Stimulated activated CD4-positive, alpha-beta T cell treated with anti-CD3 and anti-CD28 coated beads, Interleukin-1b, Interleukin-23, amount 100 ng/mL, for 24 hours (primary cell): Measurements from ENCODE around the gene RECK.
"Not testable (repeated sequence)": the region's sequence is repeated elsewhere in the genome, so short reads cannot be mapped to it uniquely, and the experiment has no call there.

ENCODE experiments used
- DNase-seq, 4 experiments: peaks; one replicate each; pipeline ENCODE4 v3.0.0-alpha.2; 2020; ENCODE audit warnings: low read depth in 4 of 4, low spot score in 1 of 4

Gene RECK

GRCh38 chr9:36036780-36037548 lies at the start of gene RECK:
Gene RECK, plus strand, starts transcription at chr9:36036913. Its CDS starts 86 bp downstream, at chr9:36036999.
- DNase-seq = peak; percentile 79 to 92 (median 82)

GRCh38 chr9:35990155-35990554 lies 46.6 kb upstream of the RECK start:
- DNase-seq = no peak

GRCh38 chr9:35993136-35993535 lies 43.6 kb upstream of the RECK start:
- DNase-seq = not testable (repeated sequence)

- no peak for DNase-seq
Measured at GRCh38 chr9:35993976-35994720, 42.6 kb upstream of the RECK start.

GRCh38 chr9:35994959-35995358 lies 41.8 kb upstream of the RECK start:
- DNase-seq = no peak

GRCh38 chr9:35996358-35996970 lies 40.2 kb upstream of the RECK start:
- DNase-seq = no peak

GRCh38 chr9:35997016-35997415 lies 39.7 kb upstream of the RECK start:
- not testable (repeated sequence) for DNase-seq

- DNase-seq = no peak
Measured at GRCh38 chr9:35998333-35998732, 38.4 kb upstream of the RECK start.

- DNase-seq = no peak
Measured at GRCh38 chr9:36005891-36006290, 30.8 kb upstream of the RECK start.

GRCh38 chr9:36006549-36007315 lies 30.0 kb upstream of the RECK start:
- DNase-seq = no peak

- no peak for DNase-seq
Measured at GRCh38 chr9:36007316-36007708, 29.4 kb upstream of the RECK start.

- no peak for DNase-seq
Measured at GRCh38 chr9:36007852-36008251, 28.9 kb upstream of the RECK start.

- DNase-seq = peak; percentile 26 to 50 (median 36)
Measured at GRCh38 chr9:36008774-36009300, 27.9 kb upstream of the RECK start.

- no peak for DNase-seq
Measured at GRCh38 chr9:36011379-36011778, 25.3 kb upstream of the RECK start.

GRCh38 chr9:36017278-36017677 lies 19.4 kb upstream of the RECK start:
- DNase-seq = no peak

GRCh38 chr9:36018129-36018528 lies 18.6 kb upstream of the RECK start:
- DNase-seq = no peak

GRCh38 chr9:36018891-36019720 lies 17.6 kb upstream of the RECK start:
- no peak for DNase-seq

GRCh38 chr9:36021968-36022367 lies 14.7 kb upstream of the RECK start:
- DNase-seq = no peak

- DNase-seq = peak; percentile 30 to 45 (median 39)
Measured at GRCh38 chr9:36023260-36024048, 13.3 kb upstream of the RECK start.
